ENCODE data around the gene LARGE1.
"Not testable (repeated sequence)": the region's sequence is repeated elsewhere in the genome, so short reads cannot be mapped to it uniquely, and the experiment has no call there.

LARGE1 gene

GRCh38 chr22:33858653-33859052 lies 61.6 kb downstream of the LARGE1 start:
- H3K27ac ChIP-seq (ENCODE audit: low read length) = not testable (repeated sequence)

GRCh38 chr22:33857767-33858166 lies 62.5 kb downstream of the LARGE1 start:
- H3K36me3 ChIP-seq (ENCODE audit: control insufficient read depth in 2 of 2, insufficient read depth in 2 of 2, low read length in 2 of 2); H3K27me3 ChIP-seq (ENCODE audit: control insufficient read depth in 1 of 2, insufficient read depth in 2 of 2, low read length in 2 of 2); H3K9ac ChIP-seq (ENCODE audit: low read length in 2 of 2); H3K9me3 ChIP-seq (ENCODE audit: control insufficient read depth in 2 of 2, low read length in 2 of 2); H3K27ac ChIP-seq (ENCODE audit: low read length); H3K4me1 ChIP-seq (ENCODE audit: control insufficient read depth, insufficient read depth, low read length); H3K4me3 ChIP-seq (ENCODE audit: low read length in 2 of 2): not testable (repeated sequence)

More at GRCh38 chr22:33858653-33859052, 61.6 kb downstream of the LARGE1 start:
- not testable (repeated sequence) for H3K36me3 ChIP-seq (ENCODE audit: control insufficient read depth in 2 of 2, insufficient read depth in 2 of 2, low read length in 2 of 2); H3K27me3 ChIP-seq (ENCODE audit: control insufficient read depth in 1 of 2, insufficient read depth in 2 of 2, low read length in 2 of 2); H3K9ac ChIP-seq (ENCODE audit: low read length in 2 of 2); H3K9me3 ChIP-seq (ENCODE audit: control insufficient read depth in 2 of 2, low read length in 2 of 2); H3K4me1 ChIP-seq (ENCODE audit: control insufficient read depth, insufficient read depth, low read length); H3K4me3 ChIP-seq (ENCODE audit: low read length in 2 of 2)

DNA sequence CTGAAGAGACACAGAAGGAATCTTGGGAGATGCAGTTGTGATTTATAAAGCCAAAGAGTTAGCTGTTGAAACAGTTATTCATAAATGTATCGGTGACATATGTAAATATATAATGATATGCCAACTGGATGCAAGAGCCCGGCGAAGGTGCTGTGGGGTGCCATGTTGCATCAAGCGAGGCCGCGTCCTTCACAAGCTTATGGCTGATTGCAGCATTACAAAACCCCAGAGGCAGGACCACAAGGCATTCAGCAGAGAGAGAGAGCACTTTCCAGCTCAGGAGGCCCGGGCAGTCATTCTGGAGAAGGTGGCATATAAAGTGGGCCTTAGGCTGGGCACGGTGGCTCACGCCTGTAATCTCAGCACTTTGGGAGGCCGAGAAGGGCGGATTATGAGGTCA lies 65.6 kb downstream of the LARGE1 start:
- no peak overlapping the region for H3K27ac ChIP-seq (ENCODE audit: low read length)

DNA sequence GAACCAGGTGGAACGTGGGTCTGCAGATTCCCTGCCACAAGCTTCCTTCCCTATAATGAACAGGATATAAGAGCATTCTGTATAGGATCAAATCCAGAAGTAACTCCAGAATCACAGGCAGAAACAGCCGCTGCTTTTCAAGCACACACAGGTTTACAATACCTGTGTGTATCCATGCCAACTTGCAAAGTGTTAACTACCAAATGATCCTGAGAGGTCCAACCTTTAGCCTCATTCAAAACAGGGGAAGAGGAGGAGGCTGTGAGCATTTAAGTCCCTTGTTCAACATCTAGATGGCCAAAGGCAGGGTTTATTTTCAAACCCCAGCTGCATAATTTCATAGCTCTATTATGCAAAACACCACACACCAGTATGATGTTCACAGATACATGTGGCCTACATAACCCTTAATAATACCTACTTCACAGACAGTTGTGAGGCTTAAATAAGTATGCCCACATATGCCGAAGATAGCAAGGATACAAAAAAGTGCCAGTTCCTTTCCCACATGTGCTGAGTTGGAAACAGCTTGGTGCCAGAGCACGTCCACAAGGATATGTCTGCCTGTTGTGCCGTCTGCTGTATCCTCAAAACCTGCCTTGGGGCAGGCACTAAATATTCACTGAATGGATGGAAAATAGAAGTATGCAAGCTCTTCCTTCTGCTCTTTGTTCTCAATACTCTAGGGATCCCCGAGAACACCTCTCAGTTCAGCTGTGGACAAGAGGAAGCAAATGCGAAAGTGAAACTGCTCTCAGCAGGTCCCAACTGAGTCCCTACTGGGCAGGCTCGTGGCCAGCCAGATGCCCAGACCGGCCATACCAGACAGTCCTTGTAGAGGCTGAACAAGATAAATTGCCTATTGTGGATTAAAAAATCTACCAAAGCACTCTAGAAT lies 66.8 kb downstream of the LARGE1 start:
- Histone ChIP-seq H3K9ac (ENCODE audit: low read length in 2 of 2) (peak overlapping the region; percentile 39 to 74), H3K27ac (ENCODE audit: low read length) (peak overlapping the region; percentile 58)

More for the DNA sequence above, 65.6 kb downstream of the LARGE1 start:
- H3K27me3 ChIP-seq (ENCODE audit: control insufficient read depth in 1 of 2, insufficient read depth in 2 of 2, low read length in 2 of 2) = no peaks in the 10 kb centered on the region
- no peak overlapping the region for H3K9ac ChIP-seq (ENCODE audit: low read length in 2 of 2)
- no peaks in the 10 kb centered on the region for H3K9me3 ChIP-seq (ENCODE audit: control insufficient read depth in 2 of 2, low read length in 2 of 2)
- H3K36me3 ChIP-seq (ENCODE audit: control insufficient read depth in 2 of 2, insufficient read depth in 2 of 2, low read length in 2 of 2) = no peaks in the 10 kb centered on the region
- no peak overlapping the region for H3K4me3 ChIP-seq (ENCODE audit: low read length in 2 of 2)
- peaks cover 5% of the 10 kb centered on the region for H3K4me1 ChIP-seq (ENCODE audit: control insufficient read depth, insufficient read depth, low read length)

GRCh38 chr22:33851821-33852384 lies 68.4 kb downstream of the LARGE1 start:
- H3K36me3 ChIP-seq (ENCODE audit: control insufficient read depth in 2 of 2, insufficient read depth in 2 of 2, low read length in 2 of 2) = no peaks in the 10 kb centered on the region
- H3K9me3 ChIP-seq (ENCODE audit: control insufficient read depth in 2 of 2, low read length in 2 of 2) = no peaks in the 10 kb centered on the region
- peaks cover 10% of the 10 kb centered on the region for H3K4me1 ChIP-seq (ENCODE audit: control insufficient read depth, insufficient read depth, low read length)
- H3K9ac ChIP-seq (ENCODE audit: low read length in 2 of 2) = no peak overlapping the region
- H3K4me3 ChIP-seq (ENCODE audit: low read length in 2 of 2) = no peak overlapping the region
- no peaks in the 10 kb centered on the region for H3K27me3 ChIP-seq (ENCODE audit: control insufficient read depth in 1 of 2, insufficient read depth in 2 of 2, low read length in 2 of 2)
- H3K27ac ChIP-seq (ENCODE audit: low read length) = no peak overlapping the region

More for the DNA sequence above, 66.8 kb downstream of the LARGE1 start:
- Histone ChIP-seq H3K27me3 (ENCODE audit: control insufficient read depth in 1 of 2, insufficient read depth in 2 of 2, low read length in 2 of 2) (no peaks in the 10 kb centered on the region), H3K4me3 (ENCODE audit: low read length in 2 of 2) (peak overlapping the region; percentile 66 to 86), H3K9me3 (ENCODE audit: control insufficient read depth in 2 of 2, low read length in 2 of 2) (no peaks in the 10 kb centered on the region), H3K4me1 (ENCODE audit: control insufficient read depth, insufficient read depth, low read length) (peaks cover 6% of the 10 kb centered on the region), H3K36me3 (ENCODE audit: control insufficient read depth in 2 of 2, insufficient read depth in 2 of 2, low read length in 2 of 2) (no peaks in the 10 kb centered on the region)

DNA sequence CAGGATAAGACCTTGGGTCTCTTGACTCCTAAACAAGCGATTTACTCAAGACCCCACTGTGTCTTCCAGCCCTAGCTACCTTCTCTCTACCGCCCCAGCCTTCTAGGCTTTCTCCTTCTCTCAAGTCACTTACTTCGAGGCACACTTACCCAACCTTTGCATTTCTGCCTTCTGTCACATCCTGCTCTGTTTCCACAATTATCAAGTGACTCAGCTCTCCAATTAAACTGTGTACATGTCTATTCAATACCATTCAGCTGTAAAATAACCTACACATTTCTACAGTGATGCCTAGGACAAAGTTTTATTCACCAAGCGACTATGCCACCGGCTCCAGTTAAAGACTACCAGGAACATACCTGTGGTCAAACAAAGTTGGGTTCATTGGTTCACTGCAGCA lies 69.0 kb downstream of the LARGE1 start:
- H3K9ac ChIP-seq (ENCODE audit: low read length in 2 of 2) = no peak overlapping the region
- no peaks in the 10 kb centered on the region for H3K9me3 ChIP-seq (ENCODE audit: control insufficient read depth in 2 of 2, low read length in 2 of 2)
- H3K27ac ChIP-seq (ENCODE audit: low read length) = no peak overlapping the region
- H3K36me3 ChIP-seq (ENCODE audit: control insufficient read depth in 2 of 2, insufficient read depth in 2 of 2, low read length in 2 of 2) = no peaks in the 10 kb centered on the region
- peaks cover 10% of the 10 kb centered on the region for H3K4me1 ChIP-seq (ENCODE audit: control insufficient read depth, insufficient read depth, low read length)
- no peak overlapping the region for H3K4me3 ChIP-seq (ENCODE audit: low read length in 2 of 2)
- no peaks in the 10 kb centered on the region for H3K27me3 ChIP-seq (ENCODE audit: control insufficient read depth in 1 of 2, insufficient read depth in 2 of 2, low read length in 2 of 2)

GRCh38 chr22:33850724-33851123 lies 69.6 kb downstream of the LARGE1 start:
- no peaks in the 10 kb centered on the region for H3K27me3 ChIP-seq (ENCODE audit: control insufficient read depth in 1 of 2, insufficient read depth in 2 of 2, low read length in 2 of 2)
- H3K9ac ChIP-seq (ENCODE audit: low read length in 2 of 2) = no peak overlapping the region
- H3K4me3 ChIP-seq (ENCODE audit: low read length in 2 of 2) = no peak overlapping the region
- peaks cover 10% of the 10 kb centered on the region for H3K4me1 ChIP-seq (ENCODE audit: control insufficient read depth, insufficient read depth, low read length)
- no peaks in the 10 kb centered on the region for H3K36me3 ChIP-seq (ENCODE audit: control insufficient read depth in 2 of 2, insufficient read depth in 2 of 2, low read length in 2 of 2)
- no peak overlapping the region for H3K27ac ChIP-seq (ENCODE audit: low read length)
- H3K9me3 ChIP-seq (ENCODE audit: control insufficient read depth in 2 of 2, low read length in 2 of 2) = no peaks in the 10 kb centered on the region

DNA sequence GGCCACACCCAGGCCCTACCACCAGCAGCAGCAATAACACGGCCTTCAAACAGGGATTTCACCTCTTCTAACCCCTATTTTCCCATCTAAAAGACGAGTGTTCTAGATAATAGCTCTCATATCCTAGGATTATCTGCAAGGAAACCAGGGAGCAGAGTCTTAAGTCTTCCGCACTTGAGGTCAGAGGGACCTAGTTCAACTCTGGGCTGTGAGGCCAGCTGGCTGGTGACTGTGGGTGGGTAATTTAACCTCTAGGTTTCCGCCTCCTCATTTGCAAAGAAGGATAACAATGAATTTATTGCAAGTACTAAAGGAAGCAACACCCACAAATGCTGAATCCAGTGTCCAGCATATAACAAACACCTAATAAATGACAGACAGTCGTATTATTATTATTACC lies 70.1 kb downstream of the LARGE1 start:
- peaks cover 10% of the 10 kb centered on the region for H3K4me1 ChIP-seq (ENCODE audit: control insufficient read depth, insufficient read depth, low read length)

GRCh38 chr22:33848251-33848650 lies 72.0 kb downstream of the LARGE1 start:
- Histone ChIP-seq H3K9me3 (ENCODE audit: control insufficient read depth in 2 of 2, low read length in 2 of 2) (no peaks in the 10 kb centered on the region), H3K27ac (ENCODE audit: low read length) (no peak overlapping the region), H3K4me1 (ENCODE audit: control insufficient read depth, insufficient read depth, low read length) (peaks cover 10% of the 10 kb centered on the region), H3K36me3 (ENCODE audit: control insufficient read depth in 2 of 2, insufficient read depth in 2 of 2, low read length in 2 of 2) (no peaks in the 10 kb centered on the region), H3K4me3 (ENCODE audit: low read length in 2 of 2) (no peak overlapping the region), H3K27me3 (ENCODE audit: control insufficient read depth in 1 of 2, insufficient read depth in 2 of 2, low read length in 2 of 2) (no peaks in the 10 kb centered on the region), H3K9ac (ENCODE audit: low read length in 2 of 2) (no peak overlapping the region)

More for the DNA sequence above, 70.1 kb downstream of the LARGE1 start:
- Histone ChIP-seq H3K9ac (ENCODE audit: low read length in 2 of 2) (no peak overlapping the region), H3K9me3 (ENCODE audit: control insufficient read depth in 2 of 2, low read length in 2 of 2) (no peaks in the 10 kb centered on the region), H3K27ac (ENCODE audit: low read length) (no peak overlapping the region), H3K36me3 (ENCODE audit: control insufficient read depth in 2 of 2, insufficient read depth in 2 of 2, low read length in 2 of 2) (no peaks in the 10 kb centered on the region), H3K4me3 (ENCODE audit: low read length in 2 of 2) (no peak overlapping the region), H3K27me3 (ENCODE audit: control insufficient read depth in 1 of 2, insufficient read depth in 2 of 2, low read length in 2 of 2) (no peaks in the 10 kb centered on the region)

DNA sequence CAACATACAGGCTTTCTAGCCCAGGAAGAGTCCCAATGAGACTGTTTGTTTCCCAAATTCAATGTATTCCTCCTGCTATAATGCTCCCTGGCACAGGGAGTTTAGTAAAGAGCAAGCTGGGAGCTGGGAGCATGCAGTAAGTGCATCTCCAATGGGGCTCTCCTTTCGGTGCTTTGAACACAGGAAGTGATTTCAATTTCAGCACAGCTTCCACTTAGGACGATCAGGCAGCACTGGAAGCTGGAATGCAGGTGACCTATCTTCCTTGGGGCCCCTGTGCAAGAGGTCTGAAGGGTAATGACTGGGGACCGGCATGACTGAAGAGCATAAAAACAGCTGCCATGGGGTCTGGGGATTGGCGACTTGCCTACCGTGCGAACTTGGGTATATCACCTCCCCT lies 76.0 kb downstream of the LARGE1 start:
- Histone ChIP-seq H3K4me1 (ENCODE audit: control insufficient read depth, insufficient read depth, low read length) (peaks cover 5% of the 10 kb centered on the region), H3K36me3 (ENCODE audit: control insufficient read depth in 2 of 2, insufficient read depth in 2 of 2, low read length in 2 of 2) (no peaks in the 10 kb centered on the region), H3K4me3 (ENCODE audit: low read length in 2 of 2) (no peak overlapping the region), H3K9me3 (ENCODE audit: control insufficient read depth in 2 of 2, low read length in 2 of 2) (no peaks in the 10 kb centered on the region), H3K27me3 (ENCODE audit: control insufficient read depth in 1 of 2, insufficient read depth in 2 of 2, low read length in 2 of 2) (no peaks in the 10 kb centered on the region), H3K9ac (ENCODE audit: low read length in 2 of 2) (no peak overlapping the region), H3K27ac (ENCODE audit: low read length) (no peak overlapping the region)

Measured in stomach smooth muscle (tissue), 2 donors.